HG02884 (cell line): ENCODE data around the gene SPEF1.

ENCODE experiments used
- ATAC-seq: cut with Tn5 transposase; IDR thresholded peaks from one replicate; pipeline ENCODE4 v1.9.1; 2021; ENCODE audit warnings: mild to moderate bottlenecking, moderate library complexity; ENCODE audit not compliant: unreplicated experiment

Gene SPEF1

DNA sequence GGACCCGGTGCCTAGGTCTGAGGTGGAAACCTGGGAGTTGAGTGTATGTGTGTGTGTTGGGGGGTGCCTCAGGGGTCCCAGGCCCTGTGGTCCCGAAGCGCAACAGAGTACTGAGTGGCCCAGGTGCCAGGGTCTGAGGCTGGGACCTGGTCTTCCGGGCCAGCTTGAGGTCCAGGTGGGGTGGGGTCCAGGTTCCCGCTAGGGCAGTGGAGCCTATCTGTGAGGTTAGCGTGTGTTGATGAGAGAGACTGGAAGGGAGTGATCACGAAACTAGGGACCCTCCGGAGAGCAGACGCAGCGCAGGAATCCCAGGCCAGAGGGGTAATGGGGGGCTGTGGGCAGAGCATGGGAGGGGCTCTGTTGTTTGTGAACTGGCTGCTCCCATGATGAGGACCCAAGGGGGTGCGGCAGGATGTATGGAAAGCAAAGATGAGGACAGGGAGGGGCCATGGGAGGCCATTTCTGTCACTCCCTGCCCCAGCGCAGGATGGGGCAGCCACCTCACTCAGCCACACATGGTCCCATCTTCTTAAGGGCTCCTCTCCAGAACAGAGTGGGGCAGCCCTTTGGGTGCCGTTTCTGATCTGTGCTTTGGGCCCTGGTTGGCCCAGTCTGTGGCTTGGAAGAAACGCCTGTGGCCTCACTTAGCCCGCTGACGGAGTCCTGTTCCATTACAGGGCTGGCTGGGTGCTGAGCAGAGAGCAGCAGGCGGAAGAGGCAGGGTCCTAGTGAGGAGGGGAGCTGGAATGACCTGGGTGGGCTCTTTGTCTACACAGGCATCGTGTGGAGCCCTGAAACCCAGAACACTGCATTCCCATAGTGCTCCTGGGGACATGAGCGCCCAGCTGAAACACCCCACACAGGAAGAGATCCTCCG, 47.9 kb downstream of the SPEF1 start:
- no peak for ATAC-seq

GRCh38 chr20:3732327-3733118, 48.7 kb downstream of the SPEF1 start, which contains the start of gene HSPA12B:
Gene HSPA12B (plus strand): TSS chr20:3732685. CDS start chr20:3738675, 5,990 bp downstream.
- no peak for ATAC-seq

DNA sequence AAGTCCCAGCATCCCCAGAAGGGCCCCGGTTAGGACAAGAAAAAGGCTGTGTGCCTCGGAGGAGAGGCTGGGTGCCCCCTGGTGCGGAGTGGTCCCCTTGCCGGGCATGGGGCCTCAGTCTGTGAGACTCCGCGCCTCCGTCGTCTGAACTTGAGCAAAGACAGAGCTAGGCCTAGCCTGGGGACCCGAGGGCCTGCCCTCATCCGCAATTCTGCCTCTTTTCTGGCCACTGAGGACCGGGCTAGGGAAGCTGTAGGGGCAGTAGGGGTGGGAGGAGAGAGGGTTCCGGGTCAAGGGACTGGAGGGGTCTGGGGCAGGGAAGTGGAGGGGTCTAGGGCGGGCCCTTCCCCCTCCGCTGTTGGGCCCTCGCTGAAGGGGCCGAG, 49.3 kb downstream of the SPEF1 start:
- ATAC-seq, result no peak

DNA sequence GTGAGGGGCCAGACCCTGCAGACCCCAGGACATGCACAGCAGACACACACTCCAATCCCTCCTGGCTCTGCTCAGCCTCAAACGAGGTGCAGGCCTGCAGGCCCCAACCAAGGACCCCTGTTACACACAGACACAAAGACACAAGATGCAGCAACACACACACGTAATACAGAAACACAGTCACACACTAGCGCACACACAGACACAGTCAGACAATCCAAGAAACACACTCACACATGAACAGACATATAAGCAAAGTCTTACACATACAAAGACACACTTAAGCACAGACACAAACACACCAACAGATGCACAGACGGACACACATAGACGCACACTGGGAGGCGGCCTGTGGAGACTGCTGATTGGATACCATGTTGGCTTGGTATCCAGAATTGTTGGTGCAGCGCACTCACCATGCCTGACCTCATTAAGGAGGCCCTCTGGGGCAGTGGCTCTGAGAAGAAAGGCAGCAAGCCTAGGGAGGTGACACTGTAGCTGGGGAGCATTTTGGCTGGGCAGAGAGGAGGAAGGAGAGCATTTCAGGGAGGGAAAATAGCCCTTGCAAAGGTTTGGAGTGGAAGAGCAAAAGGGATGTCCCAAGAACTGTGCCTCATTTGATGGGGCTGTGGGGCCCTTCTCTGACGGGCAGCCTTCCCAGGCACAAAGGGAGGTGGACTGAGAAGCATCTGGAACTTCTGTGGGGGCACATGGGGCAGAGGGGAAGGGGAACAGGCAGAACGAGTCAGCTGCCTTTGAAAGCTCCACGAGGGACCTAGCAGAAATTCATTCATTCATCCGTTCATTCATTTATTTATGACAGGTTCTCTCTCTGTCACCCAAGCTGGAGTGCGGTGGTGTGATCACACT, 50.2 kb downstream of the SPEF1 start:
- ATAC-seq, result no peak

DNA sequence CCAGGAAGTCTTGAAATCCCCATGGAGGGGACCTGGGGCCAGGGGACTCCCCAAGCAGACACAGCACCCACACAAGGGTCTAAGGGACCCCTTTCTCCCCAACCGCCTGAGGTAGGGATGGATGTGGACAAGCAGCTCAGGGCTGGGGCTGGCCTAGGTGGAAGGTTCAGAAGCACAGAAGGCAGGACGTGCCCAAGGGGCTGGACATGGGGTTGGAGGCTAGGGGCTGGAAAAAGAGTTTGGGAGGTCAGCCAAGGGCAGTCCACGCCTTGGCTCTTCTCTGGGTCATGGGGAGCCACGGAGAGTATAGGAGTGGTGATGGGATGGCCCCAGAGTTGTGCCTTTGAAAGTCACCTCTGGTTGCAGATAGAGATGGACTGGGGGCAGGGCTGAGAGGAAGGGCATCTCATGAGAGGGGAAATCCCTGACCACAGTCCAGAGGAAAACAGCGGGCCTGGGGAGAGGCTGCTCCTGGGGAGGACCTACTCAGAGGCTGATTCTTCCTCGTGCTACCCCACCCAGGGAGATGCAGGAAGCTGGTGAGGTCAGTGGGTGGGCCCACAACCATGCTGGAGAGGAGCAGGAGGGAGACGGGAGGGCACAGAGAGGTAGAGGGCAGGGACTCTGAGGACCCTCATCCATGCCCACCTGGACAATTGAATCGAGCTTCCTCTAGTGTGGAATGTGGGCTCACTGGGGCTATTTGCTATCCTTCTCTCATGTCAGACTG, 51.3 kb downstream of the SPEF1 start:
- no peak for ATAC-seq

- ATAC-seq, result no peak
Measured at GRCh38 chr20:3729378-3729777, 51.9 kb downstream of the SPEF1 start.

DNA sequence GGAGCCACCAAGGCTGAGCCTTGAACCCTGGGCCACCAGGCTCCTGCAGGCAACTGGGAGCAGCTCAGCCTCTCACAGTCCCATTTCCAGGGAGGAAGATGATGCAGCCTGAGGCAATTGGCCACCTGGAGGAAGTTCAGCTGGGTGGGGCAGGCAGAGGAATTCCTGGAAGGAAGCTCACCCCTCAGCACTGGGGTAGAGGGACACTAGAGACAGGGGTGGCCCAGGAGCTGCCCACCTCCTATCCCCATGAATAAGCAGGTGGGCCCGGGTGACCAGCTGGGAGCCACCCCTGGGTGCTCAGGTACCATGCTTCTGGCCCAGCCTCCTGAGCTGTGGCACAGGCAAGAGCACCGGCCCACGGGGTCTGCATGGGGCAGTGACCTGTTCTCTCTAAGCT, 52.4 kb downstream of the SPEF1 start:
- no peak for ATAC-seq

DNA sequence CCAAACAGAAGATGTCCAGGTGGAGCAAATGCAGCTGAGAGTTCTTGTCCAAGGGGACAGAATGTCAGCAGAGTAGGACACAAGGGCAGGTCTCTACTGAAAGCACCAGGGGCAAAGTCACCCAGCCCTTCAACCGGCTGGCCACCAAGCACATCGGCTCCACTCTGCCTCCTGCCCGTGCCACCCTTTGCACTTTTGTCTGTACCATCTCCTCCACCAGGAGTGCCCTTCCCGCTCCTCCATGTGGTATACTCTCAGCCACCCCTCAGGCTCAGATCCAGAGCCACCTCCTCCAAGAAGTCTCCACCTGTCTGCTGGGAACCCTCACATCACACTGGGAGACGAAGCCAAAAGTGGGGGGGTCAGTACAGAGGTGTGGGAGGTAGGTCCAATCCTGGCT, 52.9 kb downstream of the SPEF1 start:
- ATAC-seq, result no peak
